Pons (tissue), 1 donor: ENCODE data around the gene GAGE10.
"Not testable (repeated sequence)": the region's sequence is repeated elsewhere in the genome, so short reads cannot be mapped to it uniquely, and the experiment has no call there.

ENCODE experiments used
- DNase-seq: peaks from one replicate; pipeline ENCODE4 v3.0.0-alpha.2; 2016; ENCODE audit warnings: low spot score

GAGE10 gene

GRCh38 chrX:49276671-49277534 is 26.5 kb upstream of the GAGE10 start:
- no peak for DNase-seq

DNA sequence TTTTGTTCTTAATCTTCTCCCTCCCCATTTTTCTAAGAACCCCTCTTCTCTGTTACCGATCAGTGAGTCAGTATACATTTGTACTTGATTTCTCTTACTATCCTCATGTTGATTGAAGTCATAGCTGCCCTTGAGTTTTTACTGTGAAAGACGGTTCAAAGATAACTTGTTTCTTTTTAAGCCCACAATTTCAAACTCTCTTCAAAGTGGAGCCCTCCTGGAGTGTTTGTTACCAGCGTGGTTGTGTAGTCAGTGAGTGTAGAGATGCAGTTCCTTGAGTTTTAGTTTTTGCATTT is 26.0 kb upstream of the GAGE10 start:
- DNase-seq: no peak

DNA sequence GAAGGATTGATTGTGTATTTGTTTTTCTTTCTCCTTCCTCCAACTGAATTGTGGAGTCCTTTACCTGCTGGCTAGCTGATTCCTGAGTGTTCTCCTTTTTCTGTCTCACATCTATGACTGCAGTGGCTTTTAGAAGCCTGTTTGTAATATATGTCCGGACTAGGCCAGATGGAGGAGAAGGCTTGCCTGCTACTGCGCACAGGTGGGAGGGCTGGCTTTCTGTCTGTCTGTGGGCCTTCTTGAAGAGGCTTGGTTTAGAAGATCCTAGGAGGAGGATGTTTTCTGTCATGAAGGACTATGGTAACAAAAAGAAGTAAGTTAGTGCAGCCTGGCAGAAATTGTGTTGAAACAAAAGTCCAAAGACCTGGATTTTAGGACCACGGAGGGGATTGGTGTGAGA is 25.4 kb upstream of the GAGE10 start:
- no peak for DNase-seq

- peak; percentile 22 for DNase-seq
Observed at GRCh38 chrX:49282647-49283011, 20.8 kb upstream of the GAGE10 start.

DNA sequence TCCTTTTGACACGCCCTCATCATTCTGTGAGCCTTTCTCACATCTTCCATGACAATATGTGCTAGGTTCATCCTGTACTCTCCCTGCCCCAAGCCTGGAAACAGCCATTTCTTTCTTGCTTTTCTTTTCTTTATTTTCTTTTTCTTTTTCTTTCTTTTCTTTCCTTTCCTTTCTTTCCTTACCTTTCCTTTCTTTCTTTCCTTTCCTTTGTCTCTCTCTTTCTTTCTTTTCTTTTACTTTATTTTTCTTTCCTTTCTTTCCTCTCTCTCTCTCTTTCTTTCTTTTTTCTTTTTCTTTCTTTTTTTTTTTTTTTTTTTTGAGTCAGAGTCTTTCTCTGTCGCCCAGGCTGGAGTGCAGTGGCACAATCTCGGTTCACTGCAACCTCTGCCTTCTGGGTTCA is 19.2 kb upstream of the GAGE10 start:
- DNase-seq: no peak

DNA sequence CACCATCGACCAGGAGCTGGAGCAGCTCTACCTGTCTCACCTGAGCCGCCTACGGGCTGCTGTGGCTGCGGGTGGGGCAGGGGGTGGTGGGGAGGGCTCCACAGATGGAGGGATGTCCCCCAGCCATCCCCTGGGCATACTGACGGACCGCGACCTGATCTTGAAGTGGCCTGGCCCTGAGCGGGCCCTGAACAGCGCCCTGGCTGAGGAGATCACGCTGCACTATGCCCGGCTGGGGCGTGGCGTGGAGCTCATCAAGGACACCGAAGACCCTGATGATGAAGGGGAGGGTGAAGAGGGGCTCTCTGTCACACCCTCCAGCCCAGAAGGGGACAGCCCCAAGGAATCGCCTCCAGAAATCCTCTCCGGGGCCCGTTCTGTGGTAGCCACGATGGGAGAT is 17.3 kb upstream of the GAGE10 start:
- DNase-seq: no peak

DNA sequence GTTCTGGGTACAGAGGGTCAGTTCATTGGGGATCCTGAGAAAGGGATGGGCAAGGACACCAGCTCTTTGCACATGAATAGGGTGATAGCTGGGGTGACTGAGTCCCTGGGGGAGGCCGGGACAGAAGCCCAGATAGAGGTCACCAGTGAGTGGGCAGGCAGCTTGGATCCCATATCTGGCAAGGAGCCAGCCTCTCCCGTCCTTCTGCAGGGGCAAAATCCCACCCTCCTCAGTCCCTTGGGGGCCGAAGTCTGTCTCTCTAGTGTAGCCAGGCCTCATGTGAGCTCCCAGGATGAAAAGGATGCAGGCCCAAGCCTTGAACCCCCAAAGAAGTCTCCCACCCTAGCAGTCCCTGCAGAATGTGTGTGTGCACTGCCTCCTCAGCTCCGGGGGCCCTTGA is 16.9 kb upstream of the GAGE10 start:
- no peak for DNase-seq

DNA sequence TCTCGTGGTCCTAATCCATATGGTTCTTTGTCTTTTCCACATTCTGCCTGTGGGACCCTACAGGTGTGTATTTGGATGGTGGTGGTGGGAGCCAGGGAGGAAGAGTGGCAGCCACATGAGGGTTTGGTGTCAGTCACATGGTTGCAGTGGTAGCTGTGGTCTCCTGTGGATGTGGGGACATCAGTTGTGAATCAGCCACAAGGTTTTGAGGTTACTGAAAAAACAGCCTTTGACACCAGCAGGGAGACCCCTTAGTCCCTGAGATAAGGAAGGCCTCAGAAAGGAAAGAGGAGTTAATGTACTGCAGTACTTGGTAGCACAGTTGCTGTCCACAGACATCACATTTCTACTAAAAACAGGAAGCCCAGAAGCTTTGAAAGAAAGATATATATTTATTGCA is 15.8 kb upstream of the GAGE10 start:
- DNase-seq: no peak

GRCh38 chrX:49290215-49290614 is 13.2 kb upstream of the GAGE10 start:
- no peak for DNase-seq

GRCh38 chrX:49291615-49292337 is 11.7 kb upstream of the GAGE10 start:
- peak; percentile 39 for DNase-seq

- no peak for DNase-seq
Observed at GRCh38 chrX:49292400-49293362, 10.8 kb upstream of the GAGE10 start.

DNA sequence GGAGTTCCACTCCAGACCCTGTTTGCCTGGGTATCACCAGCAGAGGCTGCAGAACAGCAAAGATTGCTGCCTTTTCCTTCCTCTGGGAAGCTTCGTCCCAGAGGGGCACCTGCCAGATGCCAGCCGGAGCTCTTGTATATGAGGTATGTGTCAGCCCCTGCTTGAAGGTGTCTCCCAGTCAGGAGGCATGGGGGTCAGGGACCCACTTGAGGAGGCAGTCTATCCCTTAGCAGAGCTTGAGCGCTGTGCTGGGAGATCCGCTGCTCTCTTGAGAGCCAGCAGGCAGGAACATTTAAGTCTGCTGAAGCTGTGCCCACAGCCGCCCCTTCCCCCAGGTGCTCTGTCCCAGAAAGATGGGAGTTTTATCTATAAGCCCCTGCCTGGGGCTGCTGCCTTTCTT is 4.2 kb upstream of the GAGE10 start:
- not testable (repeated sequence) for DNase-seq

DNA sequence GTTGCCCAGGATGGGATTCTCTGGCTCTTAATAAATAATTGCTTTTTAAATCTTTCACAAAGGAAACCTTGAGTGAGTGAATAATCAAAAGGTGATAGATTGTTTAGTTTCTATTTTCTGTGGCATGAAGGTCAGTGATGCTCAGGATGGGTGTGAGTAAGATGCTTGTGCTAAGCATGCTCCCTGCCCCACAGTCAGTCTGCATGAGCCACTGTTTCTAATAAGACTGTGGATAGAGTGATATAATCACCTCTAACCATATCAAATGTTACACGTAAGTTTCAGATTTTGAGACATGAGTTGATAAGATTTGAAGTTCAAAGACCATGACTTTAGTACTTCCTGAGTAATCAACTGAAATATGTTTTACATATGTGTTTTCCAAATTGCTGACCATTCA is 2.7 kb upstream of the GAGE10 start:
- DNase-seq: no peak

DNA sequence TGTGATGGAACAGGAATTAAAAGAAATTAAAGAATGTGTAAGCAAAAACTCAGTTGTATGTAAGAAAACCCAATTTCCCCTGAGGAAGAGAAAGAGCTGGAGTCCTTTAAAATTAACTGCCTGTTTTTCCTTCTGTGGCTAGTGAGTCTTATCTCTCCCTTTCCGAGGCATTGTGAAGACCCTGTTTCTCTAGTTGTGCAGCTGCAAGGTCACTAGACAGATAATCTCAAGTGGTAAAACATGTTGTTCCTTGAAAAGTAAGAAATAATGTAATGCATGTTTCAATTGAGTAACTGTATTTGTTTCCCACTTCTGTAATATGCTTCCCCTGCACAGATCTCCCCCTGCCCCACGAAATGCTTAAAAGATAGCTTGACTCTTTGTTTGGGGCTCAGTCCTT is 4.3 kb downstream of the GAGE10 start:
- DNase-seq: not testable (repeated sequence)

DNA sequence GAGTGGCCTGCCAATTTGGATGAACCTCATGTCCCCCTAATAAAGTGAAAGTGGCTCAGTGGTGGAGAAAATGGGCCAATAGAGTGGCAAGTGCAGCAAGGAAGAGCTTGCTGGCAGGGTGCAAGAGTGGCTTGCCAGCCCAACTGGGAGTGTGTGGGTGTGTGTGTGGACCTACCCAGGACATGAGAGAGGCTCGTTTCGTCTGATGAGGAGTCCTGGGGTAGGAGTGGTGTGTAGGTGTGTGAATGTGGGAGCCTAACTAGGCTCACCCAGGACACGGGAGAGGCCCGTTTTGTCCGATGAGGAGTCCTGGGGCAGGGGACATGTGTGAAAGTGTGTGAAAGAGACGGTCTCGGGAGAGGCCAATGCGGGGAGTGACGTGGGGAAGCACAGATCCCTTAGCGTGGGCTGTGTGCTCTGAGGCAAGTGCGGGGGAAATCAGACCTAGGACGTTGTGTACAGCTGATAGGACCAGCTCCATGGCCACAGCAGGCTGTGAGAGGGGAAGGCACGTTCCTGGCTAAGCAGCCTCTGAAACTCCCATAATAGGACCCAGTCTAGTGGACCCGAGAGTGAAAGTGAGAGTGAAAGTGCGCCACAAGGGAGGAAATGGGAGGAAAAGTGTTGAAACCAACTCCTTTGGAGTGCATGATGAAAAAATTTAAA is 5.3 kb downstream of the GAGE10 start:
- peak; percentile 20 for DNase-seq

DNA sequence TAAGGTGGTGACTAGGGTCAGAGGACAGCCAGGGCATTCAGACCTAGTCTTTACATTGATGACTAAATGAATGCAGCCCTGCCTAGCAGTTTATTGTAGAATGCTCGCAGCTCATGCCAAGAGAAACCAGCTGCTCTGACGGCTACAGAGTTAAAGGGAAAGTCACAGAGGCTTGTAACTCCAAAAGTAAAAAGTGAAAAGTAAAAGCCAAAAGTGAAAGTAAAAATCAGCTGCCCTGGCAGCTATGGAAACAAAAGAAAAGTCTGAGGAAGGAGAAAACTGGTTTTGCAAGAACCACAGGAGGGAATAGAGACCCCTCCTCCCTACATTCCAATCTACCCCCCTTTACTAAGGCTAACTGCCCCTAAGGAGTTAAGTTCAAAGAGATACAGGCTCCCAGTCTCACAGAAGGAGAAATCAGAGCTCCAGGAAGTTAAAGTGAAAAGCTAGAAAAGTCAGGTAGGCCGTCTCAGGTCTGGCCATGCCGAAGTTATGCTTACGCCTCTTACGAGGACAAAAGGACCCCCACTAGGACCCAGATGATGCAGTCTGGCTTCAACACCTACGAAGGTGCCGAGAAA is 6.0 kb downstream of the GAGE10 start:
- DNase-seq: peak; percentile 3

DNA sequence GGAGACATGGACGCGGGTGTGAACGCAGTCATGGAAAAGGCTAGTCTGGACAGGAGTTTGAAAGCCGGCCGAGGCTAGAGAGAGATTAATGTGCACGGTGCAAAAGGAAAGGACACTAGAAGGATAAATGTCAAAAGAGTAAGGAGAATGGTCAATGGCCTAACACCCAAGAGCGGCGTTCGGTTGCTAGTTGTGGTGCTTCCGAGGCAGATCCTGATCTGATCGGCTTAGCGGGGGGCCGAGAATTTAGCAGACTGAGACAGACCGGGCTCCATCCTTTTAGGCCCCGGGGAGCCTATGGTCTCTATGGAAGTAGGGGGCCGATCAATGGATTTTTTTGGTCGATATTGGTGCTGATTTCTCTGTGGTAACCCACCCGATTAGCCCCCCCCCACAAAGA is 6.9 kb downstream of the GAGE10 start:
- DNase-seq: no peak

GRCh38 chrX:49312176-49312575 is 8.7 kb downstream of the GAGE10 start:
- DNase-seq: no peak

- DNase-seq: no peak
Observed at GRCh38 chrX:49316085-49316484, 12.6 kb downstream of the GAGE10 start.

- not testable (repeated sequence) for DNase-seq
Observed at GRCh38 chrX:49321737-49322136, 18.3 kb downstream of the GAGE10 start, which contains the start of gene GAGE12J. TSS of gene GAGE12J (plus strand) at chrX:49322037. CDS start at chrX:49323194, 1,157 bp downstream.

GRCh38 chrX:49322266-49322665 is 18.8 kb downstream of the GAGE10 start:
- DNase-seq: not testable (repeated sequence)
